NCI-H128 (cell line): ENCODE data around the gene PRMT1.
"Not testable (repeated sequence)": the region's sequence is repeated elsewhere in the genome, so short reads cannot be mapped to it uniquely, and the experiment has no call there.

ENCODE experiments used
- DNase-seq: peaks from one replicate; lab custom pipeline; 2025; ENCODE audit not compliant: unreplicated experiment; lab: John Stamatoyannopoulos, UW

The PRMT1 gene

GRCh38 chr19:49677231-49677900 lies at the start of gene PRMT1:
PRMT1 (plus strand) TSS chr19:49677271; CDS start chr19:49677281, 10 bp downstream.
- no peak for DNase-seq

DNA sequence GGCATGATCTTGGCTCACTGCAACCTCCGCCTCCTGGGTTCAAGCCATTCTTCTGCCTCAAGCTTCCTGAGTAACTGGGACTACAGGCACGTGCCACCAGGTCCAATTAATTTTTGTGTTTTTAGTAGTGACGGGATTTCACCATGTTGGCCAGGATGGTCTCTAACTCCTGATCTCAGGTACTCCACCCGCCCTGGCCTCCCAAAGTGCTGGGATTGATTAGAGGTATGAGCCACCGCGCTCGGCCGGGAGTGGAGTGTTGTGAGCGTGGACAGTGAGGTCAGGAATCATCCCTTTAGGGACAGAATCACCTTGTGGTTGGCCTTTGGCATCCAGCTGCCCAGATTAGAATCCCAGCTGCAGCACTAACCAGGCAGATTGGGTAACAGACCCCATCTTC lies 47.4 kb upstream of the PRMT1 start:
- no peak for DNase-seq

DNA sequence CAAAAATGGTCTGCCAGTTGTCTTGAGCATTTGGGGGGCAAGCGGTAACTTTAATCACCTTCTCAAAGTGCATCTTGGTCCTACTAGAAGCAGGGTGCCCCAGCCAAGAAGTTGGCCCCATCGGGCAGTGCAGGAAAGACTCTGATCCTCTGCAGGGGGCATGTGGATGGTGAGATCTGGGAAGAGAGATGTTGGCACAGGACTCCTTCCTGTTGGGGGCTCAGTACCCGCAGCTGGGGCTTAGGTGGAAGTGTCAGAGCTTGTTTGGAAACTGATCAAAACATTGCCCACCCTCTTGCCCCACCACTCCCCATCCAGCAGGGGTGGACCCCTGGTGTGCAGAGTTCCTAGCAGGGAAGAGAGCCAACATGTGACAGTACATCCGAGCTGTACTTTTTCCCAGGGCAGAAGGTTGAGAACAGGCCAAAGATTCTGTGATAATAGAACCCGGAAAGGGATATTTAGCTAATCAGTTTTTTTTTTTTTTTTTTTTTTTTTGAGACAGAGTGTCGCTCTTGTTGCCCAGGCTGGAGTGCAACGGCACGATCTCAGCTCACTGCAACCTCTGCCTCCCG lies 46.0 kb upstream of the PRMT1 start:
- DNase-seq, result no peak

DNA sequence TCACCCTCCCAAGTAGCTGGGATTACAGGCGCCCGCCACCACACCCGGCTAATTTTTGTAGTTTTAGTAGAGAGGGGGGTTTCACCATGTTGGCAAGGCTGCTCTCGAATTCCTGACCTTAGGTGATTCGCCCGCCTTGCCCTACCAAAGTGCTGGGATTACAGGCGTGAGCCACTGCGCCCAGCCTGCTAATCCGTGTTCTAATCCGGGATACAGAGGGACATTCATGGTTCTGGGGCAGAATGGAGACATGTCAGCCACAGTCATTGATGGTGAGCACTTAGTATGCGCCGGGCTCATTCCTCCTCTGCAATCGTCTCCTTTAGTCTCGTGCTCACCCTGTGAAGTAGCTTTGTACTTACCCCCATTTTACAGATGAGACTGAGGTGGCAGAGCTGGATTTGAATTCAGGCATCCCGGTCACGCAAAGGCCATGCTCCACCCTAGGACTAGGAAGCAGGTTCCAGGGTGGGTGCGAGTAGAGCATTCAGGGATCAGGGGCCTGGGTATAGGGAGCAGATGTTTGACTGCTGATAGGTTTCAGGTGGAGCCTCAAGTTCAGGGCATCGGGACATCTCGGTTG lies 45.4 kb upstream of the PRMT1 start:
- no peak for DNase-seq

DNA sequence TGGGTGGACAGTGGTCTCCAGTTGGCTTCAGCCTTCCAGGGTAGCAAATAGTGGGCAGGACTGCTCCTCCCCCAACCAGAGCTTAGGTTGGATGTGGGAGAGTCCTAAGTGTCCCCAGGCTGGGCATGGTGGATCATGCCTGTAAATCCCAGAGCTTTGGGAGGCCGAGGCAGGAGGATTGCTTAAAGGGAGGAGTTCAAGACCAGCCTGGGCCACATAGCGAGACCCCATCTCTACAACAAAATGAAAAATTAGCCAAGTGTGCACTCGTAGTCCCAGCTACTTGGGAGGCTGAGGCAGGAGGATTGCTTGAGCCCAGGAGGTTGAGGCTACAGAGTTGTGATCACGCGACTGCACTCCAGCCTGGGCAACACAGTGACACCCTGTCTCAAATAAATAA lies 44.5 kb upstream of the PRMT1 start:
- DNase-seq, result no peak

- not testable (repeated sequence) for DNase-seq
Observed at GRCh38 chr19:49633273-49633672, 43.8 kb upstream of the PRMT1 start.

DNA sequence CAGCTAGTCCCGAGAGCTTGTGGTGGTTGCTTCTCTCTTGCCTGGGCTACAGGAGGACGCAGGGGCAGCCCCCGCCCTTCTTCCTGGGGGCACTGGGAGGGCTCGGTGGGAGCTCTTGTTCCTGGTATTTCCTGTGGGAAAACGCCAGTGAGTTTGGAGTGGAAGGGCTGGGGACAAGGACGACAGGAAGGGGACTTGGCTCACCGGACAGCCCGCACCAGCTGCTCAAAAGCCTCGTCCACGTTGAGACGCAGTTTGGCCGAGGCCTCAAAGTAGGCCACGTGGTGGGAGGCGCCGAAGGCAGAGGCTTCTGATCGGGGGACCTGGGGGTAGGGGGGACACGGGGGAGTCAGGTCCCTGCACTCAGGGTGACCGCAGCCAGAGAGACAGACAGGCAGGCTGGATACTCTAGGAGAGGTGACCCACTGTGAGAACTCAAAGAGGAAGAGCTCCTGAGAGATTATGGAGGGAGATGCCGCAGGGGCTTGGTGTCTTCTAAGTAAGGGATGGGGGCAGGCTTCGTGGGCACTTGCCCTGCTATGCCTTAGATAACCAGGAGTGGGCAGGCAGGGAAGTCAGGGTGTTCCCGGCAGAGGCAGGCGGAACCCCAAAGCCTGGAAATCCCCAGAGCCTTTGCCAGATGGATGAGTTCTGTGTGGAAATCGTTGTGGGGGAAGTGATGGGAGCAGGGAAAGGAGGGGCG lies 41.4 kb upstream of the PRMT1 start:
- no peak for DNase-seq

GRCh38 chr19:49636233-49636932 lies 40.7 kb upstream of the PRMT1 start:
- DNase-seq, result no peak

- no peak for DNase-seq
Observed at GRCh38 chr19:49637821-49638738, 39.0 kb upstream of the PRMT1 start.

DNA sequence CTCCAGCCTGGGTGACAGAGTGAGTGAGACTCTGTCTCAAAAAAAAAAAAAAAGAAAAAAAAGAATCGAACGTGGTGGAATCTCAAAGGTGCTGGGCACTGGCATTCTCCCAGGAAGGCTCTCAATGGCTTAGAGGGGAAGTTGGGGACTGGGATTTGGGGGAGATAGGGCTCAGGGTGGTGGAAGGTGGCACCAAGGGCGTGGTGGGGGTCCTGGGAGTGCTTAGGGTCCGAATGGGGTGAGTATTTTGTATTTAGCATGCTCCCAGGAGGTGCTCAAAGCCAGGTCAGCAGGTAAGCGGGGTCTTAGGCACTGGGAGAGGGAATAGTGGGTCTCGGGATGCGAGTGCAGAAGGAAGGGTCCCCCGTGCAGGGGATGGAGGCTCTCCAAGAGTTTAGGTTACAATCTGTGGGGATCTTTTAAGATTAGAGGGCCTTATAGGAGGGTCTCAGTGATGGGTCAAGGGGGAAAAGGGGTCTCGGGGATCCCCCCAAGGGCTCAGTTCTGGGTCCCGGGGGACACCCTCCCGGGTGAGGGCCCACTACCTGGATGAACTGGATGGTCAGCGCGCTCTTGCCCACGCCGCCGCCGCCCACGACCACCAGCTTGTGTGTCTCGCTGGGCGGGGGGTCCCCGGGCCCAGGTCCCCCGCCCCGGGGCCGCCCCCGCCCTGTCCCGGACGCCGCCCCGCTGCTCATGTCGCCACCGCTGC lies 37.5 kb upstream of the PRMT1 start:
- DNase-seq, result no peak

DNA sequence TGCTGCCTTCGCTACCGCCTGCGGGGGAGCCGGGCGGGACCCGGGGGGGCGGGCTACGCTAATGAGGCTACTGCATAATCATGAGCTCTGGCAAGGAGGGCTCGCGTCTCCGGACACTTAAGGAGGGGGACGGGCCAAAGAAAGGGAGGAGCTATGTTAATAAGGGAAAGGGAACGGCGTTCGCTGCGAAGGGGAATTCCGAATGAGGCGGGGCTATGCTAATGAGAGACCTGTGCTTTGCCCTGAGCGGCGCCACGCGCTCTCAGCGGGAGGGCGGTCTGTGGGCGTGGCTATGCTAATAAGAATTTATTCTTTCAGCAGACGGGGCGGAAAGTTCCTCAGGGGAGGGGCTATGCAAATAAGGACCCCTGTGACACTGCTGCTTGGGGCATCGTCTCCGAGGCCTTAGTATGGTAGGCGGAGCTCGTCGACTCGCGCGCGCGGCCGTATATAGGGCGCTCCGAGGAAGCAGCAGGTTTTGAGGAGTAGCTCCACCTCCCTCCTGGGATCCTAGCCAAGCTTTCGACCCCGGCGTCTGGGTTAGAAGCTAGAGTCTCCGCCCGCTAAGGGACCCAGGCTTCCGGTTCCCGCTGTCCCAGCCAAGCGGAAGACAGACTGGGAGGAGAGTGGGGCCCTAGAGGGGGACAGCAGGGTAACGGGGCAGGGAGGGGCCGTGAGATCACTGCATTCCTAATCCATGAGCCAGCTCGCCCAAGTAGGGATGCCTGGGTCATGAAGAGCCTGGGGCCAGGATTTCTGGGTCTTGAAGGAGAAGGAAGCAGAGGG lies 36.8 kb upstream of the PRMT1 start, which contains the start of gene RRAS:
Gene RRAS, minus strand, starts transcription at position 31 of the 786 bp plus-strand sequence. CDS start 45 bp downstream, outside the sequence.
- peak; percentile 99 for DNase-seq

DNA sequence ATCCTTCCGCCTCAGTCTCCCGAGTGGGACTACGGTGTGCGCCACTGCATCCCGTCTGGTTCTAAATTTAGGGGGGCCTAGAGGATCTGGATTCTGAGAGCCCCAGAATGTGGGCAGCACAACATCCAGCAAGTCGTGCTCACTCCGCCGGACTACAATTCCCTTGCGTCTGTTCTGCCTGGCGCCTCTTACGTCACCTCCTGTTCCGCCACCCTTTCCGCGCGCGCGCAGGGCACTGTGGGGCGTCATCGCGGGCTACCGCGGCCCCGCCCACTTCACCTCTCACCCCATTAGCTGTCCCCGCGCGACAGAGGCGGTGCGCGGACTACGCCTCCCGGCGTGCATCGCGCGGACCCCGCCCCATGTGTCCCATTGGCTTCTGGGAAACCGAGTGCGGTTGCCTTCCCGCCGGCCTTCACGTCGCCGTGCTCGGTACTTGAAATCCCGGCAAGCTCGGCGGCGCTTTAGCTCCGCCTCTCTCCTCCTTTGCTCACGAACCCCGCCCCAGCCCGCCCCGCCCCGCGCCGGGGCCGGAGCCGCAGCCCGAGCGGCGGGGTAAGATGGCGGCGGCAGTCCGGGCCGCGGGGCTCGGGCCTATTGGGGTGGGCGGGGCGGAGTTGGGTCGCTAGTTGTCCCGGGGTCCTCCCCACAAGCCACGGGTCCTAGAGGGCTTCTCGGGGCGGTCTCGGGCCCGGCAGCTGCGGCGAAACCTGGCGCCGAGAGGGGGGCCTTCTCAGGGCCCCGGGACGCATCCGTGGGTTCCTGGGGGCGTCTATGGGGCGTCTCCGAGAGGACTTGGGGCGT lies 35.2 kb upstream of the PRMT1 start, which contains the start of gene SCAF1:
Gene SCAF1, plus strand, starts transcription at position 522 of the 804 bp plus-strand sequence. CDS start 2,818 bp downstream, outside the sequence.
- peak; percentile 99 for DNase-seq

- no peak for DNase-seq
Observed at GRCh38 chr19:49642492-49643035, 34.5 kb upstream of the PRMT1 start.

- DNase-seq, result no peak
Observed at GRCh38 chr19:49643466-49643865, 33.6 kb upstream of the PRMT1 start.

GRCh38 chr19:49645592-49645991 lies 31.5 kb upstream of the PRMT1 start:
- no peak for DNase-seq

GRCh38 chr19:49645995-49646394 lies 31.1 kb upstream of the PRMT1 start:
- no peak for DNase-seq

- DNase-seq, result no peak
Observed at GRCh38 chr19:49646586-49646985, 30.5 kb upstream of the PRMT1 start.
